Fibroblast of pulmonary artery (primary cell): ENCODE data around the gene KCNQ5.

Source experiments
- DNase-seq: peaks from one replicate; pipeline ENCODE4 v3.0.0-alpha.2; 2010; ENCODE audit warnings: low read depth
- H3K4me3 ChIP-seq: replicated peaks from 2 replicates; pipeline ENCODE4 v1.5.1; 2011; ENCODE audit warnings: low read depth, mild to moderate bottlenecking, control low read depth, low read length, moderate library complexity
- TF ChIP-seq, protein P1 (sequence below): IDR thresholded peaks from 2 replicates; pipeline ENCODE4 v1.5.1; 2011; ENCODE audit warnings: mild to moderate bottlenecking, control low read depth, low read length, inconsistent platforms; ENCODE audit errors: missing control alignments

The KCNQ5 gene

DNA sequence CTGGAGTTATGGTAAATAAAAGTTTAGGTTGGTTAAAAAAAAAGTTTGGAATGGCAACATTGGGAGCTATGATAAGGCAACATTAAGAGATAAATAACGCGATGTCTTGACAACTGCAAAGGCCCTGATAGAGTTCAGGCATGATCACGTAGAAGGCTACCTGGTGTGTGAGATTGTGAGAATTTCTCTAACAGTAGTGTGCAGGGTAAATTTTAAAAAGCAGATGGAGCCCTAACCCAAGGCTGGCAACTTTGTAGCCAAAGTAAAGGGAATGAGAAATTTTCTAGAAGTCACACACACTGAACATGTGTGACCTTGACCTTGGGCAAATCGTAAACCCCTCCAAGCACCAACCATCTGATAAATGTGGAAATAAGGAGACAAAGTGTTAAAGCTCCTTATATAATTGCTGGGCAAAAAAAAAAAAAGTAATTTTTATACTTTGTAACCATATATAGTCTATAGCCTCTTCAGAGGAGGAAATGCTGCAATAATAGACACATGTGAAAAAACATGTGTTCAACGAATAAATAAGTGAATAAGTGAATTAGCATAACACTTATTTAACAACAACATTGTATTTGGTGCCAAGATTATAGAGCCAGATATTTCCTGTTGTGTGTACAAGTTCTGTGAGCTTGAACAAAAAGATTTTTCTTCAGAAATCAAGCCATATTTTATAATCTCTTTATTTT is 18.2 kb downstream of the KCNQ5 start:
- TF ChIP-seq, protein P1, sequence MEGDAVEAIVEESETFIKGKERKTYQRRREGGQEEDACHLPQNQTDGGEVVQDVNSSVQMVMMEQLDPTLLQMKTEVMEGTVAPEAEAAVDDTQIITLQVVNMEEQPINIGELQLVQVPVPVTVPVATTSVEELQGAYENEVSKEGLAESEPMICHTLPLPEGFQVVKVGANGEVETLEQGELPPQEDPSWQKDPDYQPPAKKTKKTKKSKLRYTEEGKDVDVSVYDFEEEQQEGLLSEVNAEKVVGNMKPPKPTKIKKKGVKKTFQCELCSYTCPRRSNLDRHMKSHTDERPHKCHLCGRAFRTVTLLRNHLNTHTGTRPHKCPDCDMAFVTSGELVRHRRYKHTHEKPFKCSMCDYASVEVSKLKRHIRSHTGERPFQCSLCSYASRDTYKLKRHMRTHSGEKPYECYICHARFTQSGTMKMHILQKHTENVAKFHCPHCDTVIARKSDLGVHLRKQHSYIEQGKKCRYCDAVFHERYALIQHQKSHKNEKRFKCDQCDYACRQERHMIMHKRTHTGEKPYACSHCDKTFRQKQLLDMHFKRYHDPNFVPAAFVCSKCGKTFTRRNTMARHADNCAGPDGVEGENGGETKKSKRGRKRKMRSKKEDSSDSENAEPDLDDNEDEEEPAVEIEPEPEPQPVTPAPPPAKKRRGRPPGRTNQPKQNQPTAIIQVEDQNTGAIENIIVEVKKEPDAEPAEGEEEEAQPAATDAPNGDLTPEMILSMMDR = peak; percentile 10
- no peak for DNase-seq
- no peak overlapping the region for H3K4me3 ChIP-seq

DNA sequence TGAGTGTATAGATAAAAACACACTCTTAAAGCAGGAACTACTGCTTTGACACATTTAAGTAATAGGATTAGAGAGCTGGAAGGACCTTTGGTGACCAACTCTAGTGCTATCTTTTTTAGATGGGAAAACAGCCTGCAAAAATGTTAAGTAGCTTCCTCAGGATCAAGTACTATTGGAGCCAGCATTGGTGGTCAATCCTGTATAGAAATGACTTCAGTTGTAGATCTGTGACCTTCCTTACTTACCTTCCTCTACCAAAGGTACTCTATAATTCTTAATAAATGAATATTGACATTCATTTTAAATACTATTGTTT is 18.7 kb downstream of the KCNQ5 start:
- TF ChIP-seq, protein P1 = no peak
- no peak for DNase-seq
- H3K4me3 ChIP-seq = no peak overlapping the region

DNA sequence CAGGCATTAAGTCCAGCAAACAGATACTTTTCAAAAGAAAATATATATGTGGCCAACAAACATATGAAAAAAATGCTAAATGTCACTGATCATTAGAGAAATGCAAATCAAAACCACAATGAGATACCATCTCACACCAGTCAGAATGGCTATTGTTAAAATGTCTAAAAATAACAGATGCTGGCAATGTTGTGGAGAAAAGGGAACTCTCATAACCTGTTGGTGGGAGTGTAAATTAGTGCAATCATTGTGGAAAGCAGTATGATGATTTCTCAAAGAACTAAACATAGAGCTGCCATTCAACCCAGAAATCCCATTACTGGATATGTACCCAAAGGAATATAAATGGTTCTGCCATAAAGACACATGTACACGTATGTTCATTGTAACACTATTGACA is 20.6 kb downstream of the KCNQ5 start:
- TF ChIP-seq, protein P1 = no peak
- no peak for DNase-seq
- no peak overlapping the region for H3K4me3 ChIP-seq

DNA sequence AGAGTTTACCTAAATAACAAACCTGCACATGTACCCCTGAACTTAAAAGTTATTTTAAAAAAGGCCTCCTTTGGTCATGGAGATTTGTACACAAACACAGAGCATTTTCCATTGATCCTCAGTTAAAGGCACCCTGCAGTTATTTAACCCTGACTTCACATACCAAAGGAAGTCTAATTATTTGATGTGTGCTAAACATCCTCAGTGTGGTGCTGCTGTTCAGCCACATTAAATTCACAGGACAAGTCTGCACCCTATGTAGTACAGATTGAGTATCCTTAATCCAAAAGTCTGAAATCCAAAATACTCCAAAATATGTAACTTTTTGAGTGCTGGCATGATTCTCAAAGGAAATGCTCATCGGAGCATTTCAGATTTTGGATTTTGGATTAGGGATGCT is 21.4 kb downstream of the KCNQ5 start:
- TF ChIP-seq, protein P1 = no peak
- peak; percentile 39 for DNase-seq
- no peak overlapping the region for H3K4me3 ChIP-seq

DNA sequence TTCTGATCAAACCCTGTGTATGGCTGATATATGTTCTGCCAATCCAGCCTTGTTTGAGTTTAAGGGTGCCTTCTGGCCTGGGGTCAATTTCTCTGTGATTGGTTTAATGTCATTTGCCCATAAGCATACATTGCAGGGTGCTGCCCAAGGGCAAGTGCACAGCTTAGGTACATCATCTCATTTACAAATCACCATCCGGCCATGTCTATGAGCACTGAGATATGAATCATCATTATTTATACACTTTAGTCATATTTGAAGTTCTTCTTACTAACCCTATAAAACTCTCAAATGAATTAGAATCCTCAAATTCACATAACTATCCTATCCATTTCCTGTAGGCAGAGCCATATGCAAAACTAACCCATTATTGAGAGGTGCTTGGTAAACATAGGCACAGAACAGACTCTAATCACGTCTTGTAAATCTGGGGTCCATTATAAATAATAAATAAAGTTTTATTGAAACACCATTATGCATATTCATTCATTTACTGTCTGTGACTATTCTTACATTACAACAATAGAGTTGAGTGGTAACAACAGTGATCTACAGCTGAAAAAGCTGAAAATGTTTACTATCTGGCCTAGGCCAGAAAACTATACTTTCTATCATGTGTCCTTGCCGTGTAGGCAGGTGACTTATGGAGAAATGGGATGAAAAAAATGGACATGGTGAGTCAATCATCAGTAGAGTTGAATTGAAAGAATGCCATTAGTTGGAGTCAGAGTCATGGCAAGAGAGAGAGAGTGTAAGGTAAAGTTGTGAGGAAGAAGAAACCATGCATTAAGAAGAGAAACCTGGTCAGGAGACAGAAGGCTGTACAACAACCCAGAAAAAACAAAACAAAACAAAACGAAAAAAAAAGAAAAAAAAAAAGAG is 25.0 kb downstream of the KCNQ5 start:
- no peak overlapping the region for H3K4me3 ChIP-seq
- no peak for DNase-seq
- TF ChIP-seq, protein P1 = no peak

DNA sequence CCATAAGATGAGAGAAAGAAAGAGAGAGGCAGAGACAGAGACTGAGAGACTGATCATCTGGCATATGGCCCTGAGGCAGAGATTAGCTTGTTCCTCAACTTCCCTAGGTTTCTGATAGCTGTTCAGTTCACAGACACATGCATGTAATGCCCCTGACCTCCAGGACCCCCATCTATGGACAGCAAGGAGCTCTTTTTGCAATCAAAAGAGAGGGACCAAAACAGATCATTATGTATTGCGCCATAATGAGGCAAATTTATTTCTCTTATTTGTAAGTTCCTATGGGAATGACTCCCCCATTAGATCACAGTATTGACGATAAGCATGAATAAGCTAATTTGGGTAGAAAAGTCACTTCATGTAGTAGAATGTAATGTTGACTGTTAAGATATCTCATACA is 25.6 kb downstream of the KCNQ5 start:
- DNase-seq = no peak
- TF ChIP-seq, protein P1 = no peak
- H3K4me3 ChIP-seq = no peak overlapping the region
